GM12878 (cell line): ENCODE data around the gene BCKDK. TPM values are rescaled to one million over a fixed set of nuclear protein-coding genes. Genes with fewer than 3 reads are reported as not detected.

ENCODE experiments used
- ATAC-seq: fragments of 200-7000 bp; cut with Tn5 transposase; 3 replicates; pipeline ENCODE4 v1.9.1; 2020; ENCODE audit warnings: mild to moderate bottlenecking, moderate library complexity
- BruUV-seq: library from RNA; stranded (reverse); fragments of 400-500 nt; replicated peaks from 2 replicates; lab custom pipeline; 2021; lab: Mats Ljungman, UMichigan
- CTCF ChIA-PET: fragments of 300-600 bp; sonication (Branson Sonifier 250); formaldehyde crosslinking; extraction: SDS; loops from one replicate; lab custom pipeline; 2021; ENCODE audit warnings: inconsistent platforms; lab: Yijun Ruan, JAX
- POLR2A ChIA-PET: fragments of 350-600 bp; formaldehyde crosslinking; extraction: SDS; loops from one replicate; lab custom pipeline; 2021; ENCODE audit warnings: inconsistent platforms; lab: Charles Lee
- RAD21 ChIA-PET: fragments of 300-600 bp; sonication (Branson Sonifier 250); formaldehyde crosslinking; loops from one replicate; lab custom pipeline; 2023; ENCODE audit warnings: antibody characterized with exemption; ENCODE audit not compliant: unreplicated experiment; lab: Charles Lee
- SMC1A ChIA-PET: fragments of 300-600 bp; sonication (Branson Sonifier 250); formaldehyde crosslinking; loops from one replicate; lab custom pipeline; 2023; ENCODE audit not compliant: unreplicated experiment, uncharacterized antibody; lab: Charles Lee
- DNase-seq: peaks from one replicate; pipeline ENCODE4 v3.0.0-alpha.2; 2011; ENCODE audit warnings: low read depth, low spot score
- FAIRE-seq: peaks from 3 replicates; lab custom pipeline; 2011; peaks lifted over from hg19 to GRCh38; lab: Jason Lieb, UNC
- H2AFZ ChIP-seq: 2 replicates; pipeline ENCODE4 v1.6.0; 2011; ENCODE audit warnings: low read depth, low read length, control low read depth; ENCODE audit not compliant: control insufficient read depth
- H3K27ac ChIP-seq: 2 replicates; pipeline ENCODE4 v1.5.1; 2011; ENCODE audit warnings: control low read depth; ENCODE audit not compliant: control insufficient read depth, insufficient read depth
- H3K27me3 ChIP-seq, 2 experiments: replicated peaks in 1 of 2; 2 replicates each; pipeline versions ENCODE4 v1.6.0 to v1.6.1; 2011; ENCODE audit warnings: low read length in 1 of 2; ENCODE audit not compliant: control insufficient read depth in 2 of 2, insufficient read depth in 2 of 2
- H3K36me3 ChIP-seq, 2 experiments: 2 replicates each; pipeline ENCODE4 v1.5.1; 2011; ENCODE audit warnings: low read length in 1 of 2; ENCODE audit not compliant: control insufficient read depth in 2 of 2, insufficient read depth in 2 of 2
- H3K4me1 ChIP-seq: 2 replicates; pipeline ENCODE4 v1.6.1; 2011; ENCODE audit warnings: mild to moderate bottlenecking, low read length, moderate library complexity, mixed read lengths; ENCODE audit not compliant: control insufficient read depth, insufficient read depth
- H3K4me2 ChIP-seq: 2 replicates; pipeline ENCODE4 v1.6.0; 2011; ENCODE audit warnings: control low read depth; ENCODE audit not compliant: control insufficient read depth, insufficient read depth
- H3K4me3 ChIP-seq: fragments of 200-600 bp; sonication (generic); 2 replicates; pipeline ENCODE4 v1.5.1; 2016
- H3K79me2 ChIP-seq: 2 replicates; pipeline ENCODE4 v1.6.0; 2011; ENCODE audit warnings: low read length; ENCODE audit not compliant: control insufficient read depth, insufficient read depth
- H3K9ac ChIP-seq: 2 replicates; pipeline ENCODE4 v1.8.0; 2011; ENCODE audit warnings: low read length, control low read depth, mixed read lengths; ENCODE audit not compliant: control insufficient read depth, insufficient read depth
- H3K9me3 ChIP-seq: replicated peaks from 3 replicates; pipeline ENCODE4 v1.5.1; 2011; ENCODE audit warnings: mild to moderate bottlenecking, low read length; ENCODE audit not compliant: control insufficient read depth, insufficient read depth
- H4K20me1 ChIP-seq: 2 replicates; pipeline ENCODE4 v1.6.0; 2011; ENCODE audit not compliant: control insufficient read depth, insufficient read depth
- MXI1 ChIP-seq: fragments of 150-350 bp; IDR thresholded peaks from 2 replicates; pipeline ENCODE4 v1.6.1; 2011; ENCODE audit warnings: low read depth, mild to moderate bottlenecking, inconsistent platforms, low read length, improper control_type of control experiment
- PKNOX1 ChIP-seq: fragments of 450-650 bp; IDR thresholded peaks from 2 replicates; pipeline ENCODE4 v1.6.1; 2016; ENCODE audit warnings: mild to moderate bottlenecking
- WGBS: methylation state at CpG from one replicate; pipeline ENCODE4 v1.1.6; 2016; ENCODE audit warnings: low lambda C conversion rate; ENCODE audit not compliant: insufficient replicate concordance, insufficient coverage; ENCODE audit errors: missing lambda C conversion rate; 5-methylcytosine and 5-hydroxymethylcytosine counted together
- in situ Hi-C: fragments of 300-500 bp; cut with MboI; formaldehyde crosslinking; loops from 9 replicates; pipeline ENCODE4 v1.14.3; 2018; ENCODE audit warnings: mixed read lengths
- intact Hi-C: fragments of 100-400 bp; cut with micrococcal nuclease; formaldehyde crosslinking; loops from one replicate; pipeline ENCODE4 v1.14.2; 2022; ENCODE audit not compliant: unreplicated experiment
- polyA plus RNA-seq, 11 experiments: library from polyadenylated mRNA; depleted of rRNA in 4 of 11; unstranded in 6 of 11; stranded (reverse) in 5 of 11; fragments of >200 nt; fragmentation: Nextera tagmentation in 4 of 11; fragmentation: Illumina TruSeq in 1 of 11; extraction: Ambion mirVana in 4 of 11; extraction: Trizol in 1 of 11; gene quantifications; 1 replicate in 1 of 11; 2 replicates in 10 of 11; pipeline versions ENCODE4 v1.2.1 to v1.2.3, GENCODE V29; 2011 to 2016; ENCODE audit warnings: inconsistent platforms in 2 of 11, missing spikeins in 2 of 11, low read depth in 1 of 11
- total RNA-seq, 4 experiments: library from RNA; depleted of rRNA in 3 of 4; stranded (reverse); fragments of >200 nt in 3 of 4; fragmentation: Illumina TruSeq in 1 of 4; extraction: Trizol in 1 of 4; gene quantifications; 2 replicates each; pipeline versions ENCODE4 v1.2.1 to v1.2.3, GENCODE V29; 2013 to 2021

The BCKDK gene
- total and polyA plus RNA-seq, 10 of the 15 experiments (the other 5 are each of a cell fraction or from before 2014, with no cell fraction given) = 0.68 to 56.6 (median 32.8) TPM

- RAD21 ChIA-PET = interaction anchor here (1.1 to 2.4 kb wide), 6 partner anchors 20 to 349 kb away, joined by 5 to 8 read pairs (median 5); partner anchors contain the start of genes HSD3B7, ZNF646, ZNF668 and ZNF843
- peak overlapping the region; percentile 93 for H2AFZ ChIP-seq
- FAIRE-seq = no peak
- in situ Hi-C loops = no loop called here
- no TSS peak for BruUV-seq
- TF ChIP-seq PKNOX1 = no peak
- TF ChIP-seq MXI1 = peak; percentile 2; the same call in 1 of the 2 replicates
- TF ChIP-seq, all 136 proteins: peak for 1
- CTCF ChIA-PET = interaction anchor here (1.2 to 4.2 kb wide), 5 partner anchors 9 to 139 kb away, joined by 3 to 27 read pairs (median 13); partner anchors contain the start of gene HSD3B7
- Histone ChIP-seq H3K4me3 (peak overlapping the region; percentile 99), H3K4me1 (peaks cover 8% of the 10 kb centered on the region), H3K9me3 (no peaks in the 10 kb centered on the region), H3K4me2 (peak overlapping the region; percentile 86), H4K20me1 (no peaks in the 10 kb centered on the region), H3K27ac (peak overlapping the region; percentile 81), H3K36me3 (peaks cover 0 to 2% of the 10 kb centered on the region in 2 experiments; a peak in 3 of 4 replicates), H3K9ac (peak overlapping the region; percentile 83), H3K79me2 (peaks cover 20% of the 10 kb centered on the region), H3K27me3 (no peaks in the 10 kb centered on the region)
- WGBS = 1% methylated on average over 20 of the region's 20 CpGs
- ATAC-seq = peak; percentile 27
- no peak for DNase-seq
- SMC1A ChIA-PET = interaction anchor here (1.7 kb wide), 1 partner anchor 108 kb away, joined by 5 read pairs; no protein-coding TSS in a partner anchor
- intact Hi-C loops = loop anchor here (1.0 to 10.0 kb wide), 5 partner anchors 20 to 348 kb away; partner anchors contain the start of genes HSD3B7, SETD1A, STX4 and ZNF646
- POLR2A ChIA-PET = interaction anchor here (0.6 to 1.5 kb wide), 7 partner anchors 20 to 780 kb away, joined by 3 to 5 read pairs (median 3); partner anchors contain the start of genes FUS, STX4, ZNF267 and ZNF646
Observed at GRCh38 chr16:31094088-31094423, 14.1 kb upstream of the BCKDK start.
